Measurements from ENCODE around the gene GAB2.
"Not testable (repeated sequence)": the region's sequence is repeated elsewhere in the genome, so short reads cannot be mapped to it uniquely, and the experiment has no call there.

Gene GAB2

DNA sequence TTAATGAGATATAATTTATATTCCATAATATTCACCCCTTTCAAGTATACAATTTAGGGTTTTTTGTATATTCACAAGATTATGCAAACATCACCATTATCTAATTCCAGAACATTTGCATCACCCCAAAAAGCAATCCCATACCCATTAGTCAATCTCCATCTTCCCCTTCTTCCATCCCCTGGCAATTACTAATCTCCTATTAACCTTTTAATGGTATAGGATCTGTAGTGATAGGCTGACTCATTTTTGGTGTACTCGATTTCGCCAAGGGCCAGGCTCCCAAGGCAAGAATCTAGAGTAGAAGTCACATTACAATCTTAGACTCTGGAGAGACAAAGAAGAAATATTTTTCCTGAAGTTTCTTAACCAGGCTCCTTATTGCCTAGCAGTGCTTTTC, 113.4 kb downstream of the GAB2 start:
- in situ Hi-C loops (cut with MboI; ENCODE audit: low pct_unique_long_range_greater_than_20kb, low sequenced_read_pairs, unreplicated experiment) = no loop called here
- DNase-seq (ENCODE audit: low spot score) = no peak
- TF ChIP-seq, protein P1, sequence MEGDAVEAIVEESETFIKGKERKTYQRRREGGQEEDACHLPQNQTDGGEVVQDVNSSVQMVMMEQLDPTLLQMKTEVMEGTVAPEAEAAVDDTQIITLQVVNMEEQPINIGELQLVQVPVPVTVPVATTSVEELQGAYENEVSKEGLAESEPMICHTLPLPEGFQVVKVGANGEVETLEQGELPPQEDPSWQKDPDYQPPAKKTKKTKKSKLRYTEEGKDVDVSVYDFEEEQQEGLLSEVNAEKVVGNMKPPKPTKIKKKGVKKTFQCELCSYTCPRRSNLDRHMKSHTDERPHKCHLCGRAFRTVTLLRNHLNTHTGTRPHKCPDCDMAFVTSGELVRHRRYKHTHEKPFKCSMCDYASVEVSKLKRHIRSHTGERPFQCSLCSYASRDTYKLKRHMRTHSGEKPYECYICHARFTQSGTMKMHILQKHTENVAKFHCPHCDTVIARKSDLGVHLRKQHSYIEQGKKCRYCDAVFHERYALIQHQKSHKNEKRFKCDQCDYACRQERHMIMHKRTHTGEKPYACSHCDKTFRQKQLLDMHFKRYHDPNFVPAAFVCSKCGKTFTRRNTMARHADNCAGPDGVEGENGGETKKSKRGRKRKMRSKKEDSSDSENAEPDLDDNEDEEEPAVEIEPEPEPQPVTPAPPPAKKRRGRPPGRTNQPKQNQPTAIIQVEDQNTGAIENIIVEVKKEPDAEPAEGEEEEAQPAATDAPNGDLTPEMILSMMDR (IDR thresholded peaks at IDR 0.05; ENCODE audit: extremely low read depth, insufficient read depth, missing control alignments) = no peak

DNA sequence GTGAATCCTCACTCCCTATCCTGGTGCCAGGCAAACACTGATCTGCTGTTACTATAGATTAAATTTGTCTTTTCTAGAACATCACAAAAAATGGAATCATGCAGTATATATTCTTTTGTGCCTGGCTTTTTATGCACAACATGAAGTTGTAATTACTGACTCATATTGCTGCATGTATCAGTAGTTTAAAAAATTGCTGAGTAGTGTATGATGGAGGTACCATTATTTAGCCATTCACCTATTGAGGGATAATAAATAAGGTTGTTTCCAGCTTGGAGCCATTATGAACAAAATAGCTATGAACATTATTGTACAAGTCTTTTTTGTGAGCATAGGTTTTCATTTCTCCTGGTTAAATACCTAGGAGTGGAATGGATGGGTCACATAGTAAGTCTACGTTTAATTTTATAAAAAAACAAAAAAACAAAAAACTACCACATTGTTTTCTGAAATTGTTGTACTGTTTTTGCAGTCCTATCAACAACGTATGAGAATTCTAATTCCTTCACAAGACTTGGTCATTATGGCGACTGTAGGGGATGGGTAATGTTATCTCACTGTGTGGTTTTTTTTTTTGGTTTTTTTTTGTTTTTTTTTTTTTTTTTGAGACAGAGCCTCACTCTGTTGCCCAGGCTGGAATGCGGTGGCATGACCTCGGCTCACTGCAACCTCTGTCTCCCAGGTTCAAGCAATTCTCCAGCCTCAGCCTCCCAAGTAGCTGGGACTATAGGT, 117.3 kb downstream of the GAB2 start:
- no peak for DNase-seq (ENCODE audit: low spot score)
- in situ Hi-C loops (cut with MboI; ENCODE audit: low pct_unique_long_range_greater_than_20kb, low sequenced_read_pairs, unreplicated experiment) = no loop called here
- TF ChIP-seq, protein P1 (IDR thresholded peaks at IDR 0.05; ENCODE audit: extremely low read depth, insufficient read depth, missing control alignments) = no peak

DNA sequence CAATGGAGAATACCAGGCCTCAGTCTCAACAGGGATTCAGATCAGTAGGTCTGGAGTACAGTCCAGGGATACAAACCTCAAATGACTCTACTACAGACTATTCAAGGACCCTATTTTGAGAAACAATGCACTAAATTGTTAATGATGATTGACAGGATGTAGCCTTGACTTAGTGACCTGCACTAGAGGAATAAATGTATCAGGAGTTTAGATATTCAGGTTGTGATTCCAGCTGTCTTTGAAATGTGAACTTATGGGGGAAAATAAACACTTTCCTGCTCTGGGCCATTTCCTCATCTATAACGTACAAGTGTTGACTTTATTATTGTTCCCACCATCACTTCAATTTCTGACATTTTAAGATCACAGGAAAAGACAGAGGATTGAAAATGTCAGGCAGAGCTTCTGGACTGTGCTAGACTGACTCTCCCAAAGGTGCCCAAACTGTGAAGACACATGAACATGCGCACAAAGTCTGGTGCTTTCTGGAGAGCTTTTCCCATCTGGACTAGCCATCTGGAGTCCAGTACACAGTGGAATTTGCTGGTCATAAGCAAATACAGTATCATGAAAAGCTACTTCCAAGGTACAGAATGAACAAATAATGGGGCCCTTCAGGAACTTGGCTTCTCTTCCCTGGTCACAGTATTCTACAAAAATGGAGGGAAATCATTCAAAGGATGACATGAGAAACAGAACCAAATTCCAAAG, 118.5 kb downstream of the GAB2 start:
- TF ChIP-seq, protein P1 (IDR thresholded peaks at IDR 0.05; ENCODE audit: extremely low read depth, insufficient read depth, missing control alignments) = no peak
- in situ Hi-C loops (cut with MboI; ENCODE audit: low pct_unique_long_range_greater_than_20kb, low sequenced_read_pairs, unreplicated experiment) = no loop called here
- no peak for DNase-seq (ENCODE audit: low spot score)

DNA sequence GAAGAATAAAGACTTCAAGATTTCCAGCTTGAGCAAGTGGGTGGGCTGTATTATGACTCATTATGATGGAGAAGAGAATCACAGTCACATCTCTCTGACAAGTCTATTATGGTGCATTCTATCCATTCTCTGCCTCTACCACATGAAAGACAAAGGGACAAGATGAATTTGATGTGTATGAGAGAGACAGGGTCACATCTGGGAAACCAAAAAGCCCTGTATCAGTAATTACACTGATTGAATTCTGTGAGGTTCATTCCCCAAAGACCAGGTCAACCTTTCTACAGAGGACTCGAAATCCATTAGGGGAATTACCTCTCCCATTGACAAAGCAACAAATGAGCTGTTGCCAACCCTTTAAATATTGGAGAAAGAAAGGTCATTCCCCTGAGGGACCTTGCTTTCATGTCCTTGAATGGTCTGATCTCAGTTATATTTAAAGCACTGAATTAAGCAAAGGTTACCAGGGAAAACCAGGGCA, 119.3 kb downstream of the GAB2 start:
- in situ Hi-C loops (cut with MboI; ENCODE audit: low pct_unique_long_range_greater_than_20kb, low sequenced_read_pairs, unreplicated experiment) = no loop called here
- TF ChIP-seq, protein P1 (IDR thresholded peaks at IDR 0.05; ENCODE audit: extremely low read depth, insufficient read depth, missing control alignments) = no peak
- no peak for DNase-seq (ENCODE audit: low spot score)

DNA sequence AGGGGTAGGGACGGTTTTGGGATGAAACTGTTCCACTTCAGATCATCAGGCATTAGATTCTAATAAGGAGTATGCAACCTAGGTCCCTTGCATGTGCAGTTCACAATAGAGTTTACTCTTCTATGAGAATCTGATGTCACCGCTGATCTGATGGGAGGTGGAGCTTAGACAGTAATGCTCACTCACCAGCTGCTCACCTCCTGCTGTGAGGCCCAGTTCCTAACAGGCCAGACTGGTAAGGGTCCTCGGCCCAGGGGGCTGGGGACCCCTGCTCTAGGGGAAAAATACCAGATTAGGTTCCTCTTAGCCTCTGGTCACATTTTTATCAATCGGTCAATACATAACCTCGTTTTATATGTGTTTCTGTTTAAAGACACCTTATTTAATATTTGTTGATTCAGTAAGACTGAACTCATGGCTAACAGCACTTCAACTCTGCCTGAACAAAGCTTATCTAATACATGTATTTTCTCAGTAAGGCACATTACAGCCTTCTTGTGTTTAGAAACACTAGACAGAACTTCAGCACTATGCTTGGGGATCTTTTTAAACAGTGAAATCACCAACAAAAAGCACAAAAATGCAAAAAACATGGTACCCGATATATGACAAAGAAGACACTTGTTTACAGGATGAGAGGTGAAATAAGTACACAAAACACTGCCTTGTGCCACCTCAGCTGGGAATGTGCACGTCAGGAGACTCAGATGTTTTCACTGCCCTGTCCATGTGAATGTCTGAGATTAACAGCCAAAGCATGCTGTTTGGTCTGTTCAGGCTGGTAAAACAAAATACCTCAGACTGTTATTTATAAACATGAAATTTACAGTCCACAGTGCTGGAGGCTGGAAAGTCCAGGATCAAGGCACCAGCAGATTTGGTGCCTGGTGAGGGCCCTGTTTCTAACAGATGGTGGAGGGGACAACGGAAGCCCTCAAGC, 121.4 kb downstream of the GAB2 start:
- TF ChIP-seq, protein P1 (IDR thresholded peaks at IDR 0.05; ENCODE audit: extremely low read depth, insufficient read depth, missing control alignments) = no peak
- in situ Hi-C loops (cut with MboI; ENCODE audit: low pct_unique_long_range_greater_than_20kb, low sequenced_read_pairs, unreplicated experiment) = no loop called here
- no peak for DNase-seq (ENCODE audit: low spot score)

DNA sequence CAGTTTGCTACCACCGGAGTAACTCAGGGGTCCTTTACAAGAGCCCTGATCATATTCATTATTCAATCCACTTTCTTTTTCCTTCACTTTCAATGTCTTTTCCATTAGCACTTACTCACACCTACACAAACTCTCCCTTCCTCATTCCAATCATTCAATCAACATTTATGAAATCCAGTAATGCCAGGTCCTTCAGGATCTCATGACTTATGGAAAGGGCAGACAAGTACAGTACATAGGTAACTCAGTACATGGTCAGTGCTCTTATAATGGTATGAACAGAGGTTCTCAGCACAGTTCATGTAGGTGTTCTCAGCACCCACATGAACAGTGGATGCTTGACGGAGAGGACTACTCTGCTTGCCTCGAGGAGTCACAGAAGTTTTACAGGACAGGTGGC, 122.3 kb downstream of the GAB2 start:
- in situ Hi-C loops (cut with MboI; ENCODE audit: low pct_unique_long_range_greater_than_20kb, low sequenced_read_pairs, unreplicated experiment) = no loop called here
- DNase-seq (ENCODE audit: low spot score) = no peak
- TF ChIP-seq, protein P1 (IDR thresholded peaks at IDR 0.05; ENCODE audit: extremely low read depth, insufficient read depth, missing control alignments) = no peak

DNA sequence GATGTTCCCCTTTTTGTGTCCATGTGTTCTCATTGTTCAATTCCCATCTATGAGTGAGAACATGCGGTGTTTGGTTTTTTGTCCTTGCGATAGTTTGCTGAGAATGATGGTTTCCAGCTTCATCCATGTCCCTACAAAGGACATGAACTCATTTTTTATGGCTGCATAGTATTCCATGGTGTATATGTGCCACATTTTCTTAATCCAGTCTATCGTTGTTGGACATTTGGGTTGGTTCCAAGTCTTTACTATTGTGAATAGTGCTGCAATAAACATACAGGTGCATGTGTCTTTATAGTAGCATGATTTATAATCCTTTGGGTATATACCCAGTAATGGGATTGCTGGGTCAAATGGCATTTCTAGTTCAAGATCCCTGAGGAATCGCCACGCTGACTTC, 123.5 kb downstream of the GAB2 start:
- in situ Hi-C loops (cut with MboI; ENCODE audit: low pct_unique_long_range_greater_than_20kb, low sequenced_read_pairs, unreplicated experiment); DNase-seq (ENCODE audit: low spot score): not testable (repeated sequence)

All from GM13977 (cell line).